Body of pancreas (tissue), 4 donors: Measurements from ENCODE around the gene DEPDC5. TPM values are rescaled to one million over a fixed set of nuclear protein-coding genes. Genes with fewer than 3 reads are reported as not detected.

Experiments used
- ATAC-seq: fragments of 150-250 bp; one replicate; pipeline ENCODE4 v1.9.1; 2016
- DNase-seq, 4 donors: peaks; one replicate each; pipeline ENCODE4 v3.0.0-alpha.2; 2019
- H3K27ac ChIP-seq, 4 donors: fragments of 200-600 bp; sonication (generic); 1 replicate in 3 of 4; 2 replicates in 1 of 4; pipeline versions ENCODE4 v1.5.1 to v1.6.1; 2016 to 2019; ENCODE audit warnings: mild to moderate bottlenecking in 1 of 4, mixed read lengths in 1 of 4, moderate library complexity in 1 of 4
- H3K27me3 ChIP-seq, 2 donors: fragments of 200-600 bp; sonication (generic); one replicate each; pipeline ENCODE4 v1.6.0; 2016; ENCODE audit warnings: mild to moderate bottlenecking in 1 of 2
- H3K36me3 ChIP-seq, 2 donors: fragments of 200-600 bp; sonication (generic); replicated peaks in 1 of 2; 2 replicates each; pipeline ENCODE4 v1.5.1; 2016; ENCODE audit warnings: low read depth in 2 of 2; ENCODE audit not compliant: insufficient read depth in 1 of 2
- H3K4me1 ChIP-seq: fragments of 200-600 bp; sonication (generic); one replicate; pipeline ENCODE4 v1.6.0; 2016
- H3K4me3 ChIP-seq, 2 donors: fragments of 200-600 bp; sonication (generic); 1 replicate in 1 of 2; 2 replicates in 1 of 2; pipeline ENCODE4 v1.5.1; 2016 to 2019
- H3K9me3 ChIP-seq, 3 donors: fragments of 200-600 bp; sonication (generic); 1 replicate in 2 of 3; 2 replicates in 1 of 3; pipeline ENCODE4 v1.5.1; 2016
- CTCF ChIP-seq, 7 experiments: fragments of 450-650 bp in 4 of 7; fragments of 200-600 bp in 3 of 7; sonication (generic) in 3 of 7; IDR thresholded peaks; one replicate each; pipeline ENCODE4 v1.5.1; 2016 to 2019; ENCODE audit warnings: antibody characterized with exemption in 7 of 7
- POLR2A ChIP-seq, 3 donors: fragments of 450-650 bp; IDR thresholded peaks; one replicate each; pipeline ENCODE4 v1.6.1; 2016; ENCODE audit warnings: antibody characterized with exemption in 3 of 3, mild to moderate bottlenecking in 2 of 3
- WGBS, 2 donors: methylation state at CpG; one replicate each; pipeline ENCODE4 v1.1.5; 2017; 5-methylcytosine and 5-hydroxymethylcytosine counted together
- intact Hi-C: fragments of 100-400 bp; cut with DNase I; formaldehyde crosslinking; loops from one replicate; pipeline ENCODE4 v1.15.1; 2023
- total RNA-seq, 2 donors: library from RNA; depleted of rRNA; stranded (reverse); fragments of >200 nt; gene quantifications; one replicate each; pipeline ENCODE4 v1.1.0, GENCODE V29; 2016

DEPDC5 gene
- total RNA-seq, 2 donors from 2014 or later = 21.4 to 40.0 TPM

- H3K27me3 ChIP-seq = no peaks in the 10 kb centered on the region
- H3K36me3 ChIP-seq = no peaks in the 10 kb centered on the region
- intact Hi-C loops = no loop called here
- H3K4me3 ChIP-seq = no peak overlapping the region
- no peaks in the 10 kb centered on the region for H3K4me1 ChIP-seq
- no peak overlapping the region for H3K27ac ChIP-seq
- TF ChIP-seq CTCF (IDR thresholded peaks at IDR 0.05) (no peak), POLR2A (IDR thresholded peaks at IDR 0.05) (no peak)
- ATAC-seq = no peak
- 81 to 82% methylated on average over 10 of the region's 10 CpGs for WGBS, 2 donors
- H3K9me3 ChIP-seq = no peaks in the 10 kb centered on the region
- DNase-seq = no peak
Measured at GRCh38 chr22:31915586-31915985, 161.8 kb downstream of the DEPDC5 start.

DNA sequence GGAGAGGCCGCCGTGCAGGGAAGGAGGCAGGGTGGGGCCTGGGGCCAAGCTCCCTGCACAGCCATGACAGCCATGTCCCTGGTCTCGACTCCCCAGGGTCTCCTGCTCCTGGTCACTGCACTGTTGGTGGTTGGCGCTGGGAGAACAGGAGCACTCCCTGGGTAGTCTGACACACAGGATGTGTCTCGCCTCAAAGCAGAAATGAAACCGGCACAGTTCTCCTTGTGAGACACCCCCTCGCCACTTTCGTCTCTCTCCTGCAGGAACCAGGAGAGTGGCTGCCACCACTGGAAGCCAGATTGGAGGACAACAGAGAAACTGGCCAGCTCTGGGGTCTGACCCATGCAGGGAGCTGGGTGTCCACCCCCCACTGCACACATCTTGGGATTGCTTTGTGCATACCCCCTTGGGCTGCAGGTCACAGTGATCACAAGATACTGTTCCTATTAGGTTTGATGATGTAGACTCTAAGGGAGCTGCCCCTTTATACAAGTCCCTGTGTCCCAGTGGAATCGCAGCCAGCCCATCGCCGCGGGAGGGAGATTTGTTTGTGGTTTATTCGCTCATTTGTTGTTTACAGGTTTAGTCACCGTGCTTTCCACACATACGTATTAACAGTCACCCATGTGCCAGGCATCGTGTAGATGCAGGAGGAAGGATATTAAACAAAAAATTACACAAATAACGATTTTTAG, 163.6 kb downstream of the DEPDC5 start:
- ATAC-seq = no peak
- 52 to 60% methylated on average over 10 to 17 of the region's 17 CpGs for WGBS, 2 donors

DNA sequence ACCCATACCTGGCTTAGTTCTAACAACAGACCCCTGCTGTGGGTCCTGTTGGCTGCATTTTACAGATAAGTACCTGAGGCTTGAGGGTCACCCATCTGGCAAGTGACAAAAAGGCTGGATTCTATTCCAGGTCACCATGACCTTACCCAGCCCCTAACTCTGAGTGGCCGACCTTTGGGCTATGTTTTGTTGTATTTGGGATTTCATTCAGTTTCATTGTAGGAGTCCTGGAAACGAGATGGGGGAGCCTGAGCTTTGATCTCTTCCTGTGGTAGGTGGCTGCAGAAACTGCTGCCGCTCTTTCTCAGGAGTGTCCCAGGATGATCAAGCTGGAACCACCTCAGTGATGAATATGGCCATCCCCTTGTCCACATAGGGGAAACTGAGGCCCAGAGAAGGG, 165.9 kb downstream of the DEPDC5 start:
- Histone ChIP-seq H3K9me3 (no peaks in the 10 kb centered on the region), H3K4me3 (no peak overlapping the region), H3K27me3 (no peaks in the 10 kb centered on the region), H3K27ac (no peak overlapping the region), H3K4me1 (no peaks in the 10 kb centered on the region), H3K36me3 (no peaks in the 10 kb centered on the region)
- intact Hi-C loops = no loop called here
- 80 to 84% methylated on average over 2 to 3 of the region's 3 CpGs for WGBS, 2 donors
- DNase-seq (no peak), ATAC-seq (no peak)
- TF ChIP-seq POLR2A (IDR thresholded peaks at IDR 0.05) = no peak
- TF ChIP-seq CTCF (IDR thresholded peaks at IDR 0.05) = no peak

More for the DNA sequence above, 163.6 kb downstream of the DEPDC5 start:
- no peaks in the 10 kb centered on the region for H3K9me3 ChIP-seq
- no peak overlapping the region for H3K4me3 ChIP-seq
- H3K4me1 ChIP-seq = no peaks in the 10 kb centered on the region
- H3K27me3 ChIP-seq = no peaks in the 10 kb centered on the region
- TF ChIP-seq CTCF (IDR thresholded peaks at IDR 0.05) = no peak
- TF ChIP-seq POLR2A (IDR thresholded peaks at IDR 0.05) = no peak
- peak overlapping the region in 1 of 4 donors; percentile 48 for H3K27ac ChIP-seq
- H3K36me3 ChIP-seq = no peaks in the 10 kb centered on the region
- peak in 2 of 4 donors; percentile 9 to 54 for DNase-seq
- intact Hi-C loops = no loop called here

DNA sequence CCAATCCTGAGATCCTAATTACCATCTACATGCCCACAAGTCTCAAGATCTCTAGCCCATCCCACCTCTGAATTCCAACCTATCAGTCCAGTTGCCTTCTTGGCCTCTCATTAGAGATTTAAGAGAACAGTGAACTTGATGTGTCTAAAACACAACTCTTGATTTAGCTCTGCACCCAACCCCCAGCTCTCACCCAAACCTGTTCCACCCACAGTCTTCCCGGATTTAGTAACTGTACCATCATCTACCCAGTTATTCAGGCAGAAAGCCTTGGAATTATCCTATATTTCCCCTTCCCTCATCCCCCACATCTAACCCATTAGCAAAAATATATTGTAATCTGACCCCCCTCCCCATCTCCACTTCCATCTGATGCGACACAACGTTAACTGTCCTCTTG, 166.5 kb downstream of the DEPDC5 start:
- DNase-seq = no peak
- H3K4me3 ChIP-seq = no peak overlapping the region
- no peak for ATAC-seq
- no peak for TF ChIP-seq CTCF (IDR thresholded peaks at IDR 0.05)
- TF ChIP-seq POLR2A (IDR thresholded peaks at IDR 0.05) = no peak
- no peaks in the 10 kb centered on the region for H3K27me3 ChIP-seq
- H3K36me3 ChIP-seq = no peaks in the 10 kb centered on the region
- H3K27ac ChIP-seq = no peak overlapping the region
- no peaks in the 10 kb centered on the region for H3K9me3 ChIP-seq
- WGBS, 2 donors = 89 to 92% methylated on average over 3 of the region's 3 CpGs
- intact Hi-C loops = no loop called here
- H3K4me1 ChIP-seq = no peaks in the 10 kb centered on the region

DNA sequence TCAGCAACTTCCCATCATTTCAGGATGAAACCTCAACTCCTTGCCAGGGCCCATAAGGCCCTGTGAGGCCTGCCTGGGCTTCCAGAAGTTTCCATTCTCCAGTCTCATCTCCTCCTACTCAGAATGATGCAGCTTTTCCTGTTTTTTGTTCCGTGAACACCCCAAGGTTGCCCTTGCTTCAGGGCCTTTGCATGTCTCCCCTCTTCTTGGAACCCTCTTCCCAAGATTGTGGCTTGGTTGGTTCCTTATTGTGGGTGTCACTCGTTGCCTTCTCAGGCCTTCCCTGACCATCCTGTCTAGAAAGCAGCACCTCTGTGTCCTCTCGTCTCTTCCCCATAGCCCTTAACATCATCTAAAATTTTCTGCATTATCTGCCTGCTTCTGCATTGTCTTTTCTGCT, 167.3 kb downstream of the DEPDC5 start:
- no peaks in the 10 kb centered on the region for H3K4me1 ChIP-seq
- H3K9me3 ChIP-seq = no peaks in the 10 kb centered on the region
- no peaks in the 10 kb centered on the region for H3K27me3 ChIP-seq
- 64 to 68% methylated on average over 3 of the region's 3 CpGs for WGBS, 2 donors
- TF ChIP-seq POLR2A (IDR thresholded peaks at IDR 0.05) = no peak
- no peak for TF ChIP-seq CTCF (IDR thresholded peaks at IDR 0.05)
- no peak overlapping the region for H3K27ac ChIP-seq
- intact Hi-C loops = no loop called here
- DNase-seq (no peak), ATAC-seq (no peak)
- H3K4me3 ChIP-seq = no peak overlapping the region
- H3K36me3 ChIP-seq = no peaks in the 10 kb centered on the region
